Natural killer cell (primary cell): ENCODE results near the gene MTA3. TPM values are rescaled to one million over a fixed set of nuclear protein-coding genes. Genes with fewer than 3 reads are reported as not detected.

Experiments
- ATAC-seq, 3 donors: fragments of 150-1000 bp in 2 of 3; fragments of 200-7000 bp in 1 of 3; cut with Tn5 transposase; 1 replicate in 1 of 3; 2 replicates in 2 of 3; pipeline ENCODE4 v1.10.0; 2021; ENCODE audit warnings: mild to moderate bottlenecking in 2 of 3, moderate library complexity in 2 of 3
- DNase-seq, 2 donors: peaks; one replicate each; pipeline versions ENCODE4 v3.0.0 to v3.0.0-alpha.2; 2013 to 2021; ENCODE audit warnings: mixed read lengths in 1 of 2
- H3K27ac ChIP-seq: one replicate; pipeline ENCODE4 v1.5.1; 2013; ENCODE audit warnings: mild to moderate bottlenecking, low read length
- H3K27me3 ChIP-seq: one replicate; pipeline ENCODE4 v1.6.1; 2013; ENCODE audit warnings: low read length; ENCODE audit not compliant: control insufficient read depth, insufficient read depth
- H3K36me3 ChIP-seq: one replicate; pipeline ENCODE4 v1.6.1; 2013; ENCODE audit warnings: low read length; ENCODE audit not compliant: control insufficient read depth, insufficient read depth
- H3K4me1 ChIP-seq: one replicate; pipeline ENCODE4 v1.6.1; 2013; ENCODE audit warnings: low read length; ENCODE audit not compliant: control insufficient read depth, insufficient read depth
- H3K4me3 ChIP-seq: one replicate; pipeline ENCODE4 v1.5.1; 2013; ENCODE audit warnings: low read length
- H3K9me3 ChIP-seq: one replicate; pipeline ENCODE4 v1.6.1; 2013; ENCODE audit warnings: low read length; ENCODE audit not compliant: control insufficient read depth, insufficient read depth
- H3K27ac Mint-ChIP-seq, 2 donors: one replicate each; pipeline ENCODE4 v1.8.0; 2022; ENCODE audit warnings: mild to moderate bottlenecking in 2 of 2, mixed read lengths in 2 of 2, moderate library complexity in 1 of 2
- H3K27me3 Mint-ChIP-seq, 2 donors: one replicate each; pipeline ENCODE4 v1.8.0; 2022; ENCODE audit warnings: low read depth in 2 of 2, mixed read lengths in 2 of 2
- H3K36me3 Mint-ChIP-seq: one replicate; pipeline ENCODE4 v1.8.0; 2022; ENCODE audit warnings: mixed read lengths
- H3K4me1 Mint-ChIP-seq, 2 donors: one replicate each; pipeline ENCODE4 v1.8.0; 2022; ENCODE audit warnings: mixed read lengths in 2 of 2
- H3K4me3 Mint-ChIP-seq: one replicate; pipeline ENCODE4 v1.8.0; 2022; ENCODE audit warnings: mild to moderate bottlenecking, moderate library complexity, mixed read lengths
- H3K9me3 Mint-ChIP-seq, 2 donors: one replicate each; pipeline ENCODE4 v1.8.0; 2022; ENCODE audit warnings: mixed read lengths in 2 of 2
- WGBS: methylation state at CpG from one replicate; pipeline ENCODE4 v1.1.7; 2013; ENCODE audit warnings: missing lambda C conversion rate; ENCODE audit not compliant: insufficient coverage; 5-methylcytosine and 5-hydroxymethylcytosine counted together
- intact Hi-C: fragments of 100-400 bp; cut with micrococcal nuclease; formaldehyde crosslinking; loops from one replicate; pipeline ENCODE4 v1.14.2; 2022
- total RNA-seq, 4 donors: library from RNA; stranded (reverse); fragments of 120-200 nt in 1 of 4; gene quantifications; one replicate each; pipeline versions ENCODE4 v1.2.3 to v1.2.4, GENCODE V29; 2013 to 2022
- TF ChIP-seq, protein P1 (sequence below): fragments of 200-600 bp; IDR thresholded peaks from one replicate; pipeline ENCODE4 v1.8.0; 2022; ENCODE audit warnings: antibody characterized with exemption

The MTA3 gene
- total RNA-seq, 3 donors from 2014 or later (not counting 1 experiment from before 2014, with no cell fraction given) = 19.4 to 25.0 (median 21.5) TPM

DNA sequence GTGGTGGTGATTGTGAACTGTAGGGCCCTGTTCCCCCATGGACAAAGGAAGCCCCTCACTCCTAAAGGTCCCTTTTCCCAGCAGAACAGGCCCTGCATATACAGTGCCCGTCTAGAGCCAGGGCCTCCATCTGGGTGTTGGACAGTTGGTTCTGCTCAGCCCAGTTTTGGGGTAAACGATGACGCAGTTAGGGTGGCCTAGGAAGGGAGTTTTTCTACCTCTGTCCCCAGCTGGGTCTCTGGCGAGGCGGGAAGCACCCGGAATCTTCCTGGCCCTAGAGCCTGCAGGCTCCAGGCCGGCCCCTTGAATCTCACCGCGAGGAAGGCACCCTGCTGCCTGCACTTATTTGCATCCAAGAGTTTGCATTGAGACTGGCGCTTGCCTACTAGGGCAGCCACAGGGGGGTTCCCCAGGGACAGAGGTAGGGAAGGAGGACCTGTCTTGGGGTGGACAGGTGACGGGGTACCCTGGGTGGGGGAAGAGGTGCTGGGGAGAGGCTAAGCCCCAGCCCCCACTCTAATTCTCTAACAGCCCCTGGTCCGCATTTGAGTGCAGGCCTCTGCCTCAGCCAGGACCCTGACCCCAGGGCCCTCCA, 529 bp upstream of the MTA3 start:
- Mint-ChIP-seq H3K36me3 (no peaks in the 10 kb centered on the region), H3K4me3 (peak overlapping the region; percentile 77), H3K4me1 (peaks cover 13 to 17% of the 10 kb centered on the region in 2 donors), H3K9me3 (no peaks in the 10 kb centered on the region), H3K27me3 (peaks cover 0 to 6% of the 10 kb centered on the region in 2 donors), H3K27ac (peak overlapping the region; percentile 50 to 77)
- Histone ChIP-seq H3K4me1 (peaks cover 11% of the 10 kb centered on the region), H3K27ac (peak overlapping the region; percentile 29), H3K36me3 (no peaks in the 10 kb centered on the region), H3K4me3 (no peak overlapping the region), H3K9me3 (no peaks in the 10 kb centered on the region), H3K27me3 (no peaks in the 10 kb centered on the region)
- WGBS = 90% methylated on average over 11 of the region's 12 CpGs
- peak in 1 of 2 donors; percentile 37 for DNase-seq
- intact Hi-C loops = no loop called here
- ATAC-seq = peak in 1 of 3 donors; percentile 13
- TF ChIP-seq, protein P1, sequence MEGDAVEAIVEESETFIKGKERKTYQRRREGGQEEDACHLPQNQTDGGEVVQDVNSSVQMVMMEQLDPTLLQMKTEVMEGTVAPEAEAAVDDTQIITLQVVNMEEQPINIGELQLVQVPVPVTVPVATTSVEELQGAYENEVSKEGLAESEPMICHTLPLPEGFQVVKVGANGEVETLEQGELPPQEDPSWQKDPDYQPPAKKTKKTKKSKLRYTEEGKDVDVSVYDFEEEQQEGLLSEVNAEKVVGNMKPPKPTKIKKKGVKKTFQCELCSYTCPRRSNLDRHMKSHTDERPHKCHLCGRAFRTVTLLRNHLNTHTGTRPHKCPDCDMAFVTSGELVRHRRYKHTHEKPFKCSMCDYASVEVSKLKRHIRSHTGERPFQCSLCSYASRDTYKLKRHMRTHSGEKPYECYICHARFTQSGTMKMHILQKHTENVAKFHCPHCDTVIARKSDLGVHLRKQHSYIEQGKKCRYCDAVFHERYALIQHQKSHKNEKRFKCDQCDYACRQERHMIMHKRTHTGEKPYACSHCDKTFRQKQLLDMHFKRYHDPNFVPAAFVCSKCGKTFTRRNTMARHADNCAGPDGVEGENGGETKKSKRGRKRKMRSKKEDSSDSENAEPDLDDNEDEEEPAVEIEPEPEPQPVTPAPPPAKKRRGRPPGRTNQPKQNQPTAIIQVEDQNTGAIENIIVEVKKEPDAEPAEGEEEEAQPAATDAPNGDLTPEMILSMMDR = no peak

DNA sequence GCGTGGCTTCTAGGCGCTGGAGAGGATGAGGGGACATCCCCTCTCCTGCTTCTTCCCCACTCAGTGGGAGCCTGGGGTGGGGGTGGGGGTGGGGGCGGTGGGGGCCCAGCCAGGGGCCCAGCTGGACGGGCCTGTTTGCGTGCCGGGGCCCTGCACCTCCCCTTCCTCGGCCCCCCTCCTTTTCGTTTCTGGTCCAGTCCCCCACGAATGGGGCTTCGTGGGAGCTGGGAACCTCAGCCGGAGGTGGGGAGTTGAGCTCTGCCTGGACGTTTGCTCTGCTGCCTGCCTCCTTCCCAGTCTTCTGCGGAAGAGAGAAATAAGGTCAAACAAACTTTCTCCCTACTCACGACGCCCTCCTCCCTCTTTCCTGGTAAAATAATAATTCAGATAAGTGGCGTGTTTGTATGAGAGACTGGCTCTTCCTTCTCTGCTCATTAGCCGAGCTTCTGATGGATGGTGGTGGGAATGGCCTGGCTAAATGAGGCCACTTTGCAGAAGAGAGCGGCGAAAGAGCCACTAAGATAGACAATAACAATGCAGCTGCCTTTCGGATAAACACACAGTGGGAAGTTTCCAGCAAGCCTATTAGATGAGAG, 782 bp downstream of the MTA3 start:
- H3K27ac Mint-ChIP-seq = peak overlapping the region; percentile 77 to 80
- peaks cover 17 to 21% of the 10 kb centered on the region in 2 donors for H3K4me1 Mint-ChIP-seq
- no peaks in the 10 kb centered on the region for H3K9me3 Mint-ChIP-seq
- 24% methylated on average over 12 of the region's 20 CpGs for WGBS
- no peaks in the 10 kb centered on the region for H3K36me3 Mint-ChIP-seq
- intact Hi-C loops = no loop called here
- H3K4me3 Mint-ChIP-seq = peak overlapping the region; percentile 98
- Histone ChIP-seq H3K27ac (no peak overlapping the region), H3K4me3 (peak overlapping the region; percentile 67), H3K9me3 (no peaks in the 10 kb centered on the region), H3K36me3 (no peaks in the 10 kb centered on the region), H3K27me3 (no peaks in the 10 kb centered on the region), H3K4me1 (peaks cover 11% of the 10 kb centered on the region)
- TF ChIP-seq, protein P1 = no peak
- ATAC-seq (peak; percentile 3 to 13 (median 12)), DNase-seq (peak in 1 of 2 donors; percentile 35)
- peaks cover 0 to 3% of the 10 kb centered on the region in 2 donors for H3K27me3 Mint-ChIP-seq

DNA sequence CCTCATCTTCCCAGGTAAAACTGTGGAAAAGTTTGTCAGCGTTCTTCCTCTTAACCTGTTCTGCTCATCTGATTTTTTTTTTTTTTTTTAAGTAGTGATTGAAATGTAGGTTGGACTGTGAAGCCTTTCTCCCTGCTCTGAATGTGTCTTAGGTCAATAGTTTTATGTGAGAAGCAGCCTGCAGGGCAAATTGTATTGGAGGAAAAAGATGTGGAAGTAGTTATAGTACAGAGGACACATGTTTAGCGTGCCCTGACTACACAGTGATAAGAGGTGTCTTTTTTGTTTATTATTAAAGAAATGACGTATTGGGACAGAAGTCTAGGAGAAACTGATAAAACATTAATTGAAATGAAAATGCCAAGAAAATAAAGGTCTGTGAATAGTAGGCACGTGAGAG, 1.5 kb downstream of the MTA3 start:
- Histone ChIP-seq H3K36me3 (no peaks in the 10 kb centered on the region), H3K4me3 (no peak overlapping the region), H3K9me3 (no peaks in the 10 kb centered on the region), H3K27me3 (no peaks in the 10 kb centered on the region), H3K27ac (no peak overlapping the region), H3K4me1 (peaks cover 11% of the 10 kb centered on the region)
- Mint-ChIP-seq H3K9me3 (no peaks in the 10 kb centered on the region), H3K36me3 (no peaks in the 10 kb centered on the region), H3K4me3 (peak overlapping the region; percentile 98), H3K4me1 (peaks cover 17 to 22% of the 10 kb centered on the region in 2 donors), H3K27me3 (peaks cover 0 to 3% of the 10 kb centered on the region in 2 donors), H3K27ac (peak overlapping the region; percentile 77 to 80)
- ATAC-seq (no peak), DNase-seq (no peak)
- TF ChIP-seq, protein P1 = no peak
- intact Hi-C loops = no loop called here
- 98% methylated on average over 3 of the region's 4 CpGs for whole genome bisulfite sequencing
